ENCODE data around the gene ODAD4.

ODAD4 gene

DNA sequence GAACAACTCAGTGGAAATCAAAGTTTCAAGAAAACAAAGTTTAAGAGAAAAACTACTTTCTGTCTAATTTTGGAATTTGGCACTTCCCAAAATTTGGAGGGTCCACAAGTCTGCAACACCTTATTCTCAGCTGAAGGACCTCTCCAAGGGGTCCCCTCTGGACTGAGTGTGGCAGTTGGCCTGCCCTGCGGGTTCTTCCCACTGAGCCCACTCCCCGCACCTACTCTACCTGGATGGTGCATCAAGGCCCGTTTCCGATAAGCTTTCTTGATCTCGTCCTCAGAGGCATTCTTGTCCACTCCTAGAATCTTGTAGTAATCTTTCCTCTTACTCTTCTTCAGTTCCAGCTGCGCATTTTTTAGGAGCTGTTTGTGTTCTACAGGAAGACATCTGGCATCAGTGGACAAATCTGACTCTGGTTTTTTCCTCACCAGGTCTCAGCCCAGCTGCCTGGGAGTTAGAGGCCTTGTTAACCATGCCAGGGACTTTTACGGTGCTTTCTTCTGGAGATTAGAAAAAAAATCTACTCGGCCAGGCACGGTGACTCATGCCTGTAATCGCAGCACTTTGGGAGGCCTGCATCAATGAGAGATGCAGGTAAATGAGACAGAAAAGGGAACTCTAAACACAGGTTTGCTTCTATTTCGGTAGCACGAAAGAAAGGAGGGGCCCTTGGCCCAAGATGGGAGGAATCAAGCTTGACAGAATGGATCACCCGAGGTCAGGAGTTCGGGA lies 51.8 kb downstream of the ODAD4 start:
- peaks cover 6% of the 10 kb centered on the region; the same call in 1 of the 2 replicates for H3K79me2 ChIP-seq (ENCODE audit: low read length)
- peak overlapping the region; percentile 74 for H3K4me2 ChIP-seq (ENCODE audit: low read length)
- no peak overlapping the region for H2AFZ ChIP-seq (ENCODE audit: low read depth, low read length)
- TF ChIP-seq, protein P1, sequence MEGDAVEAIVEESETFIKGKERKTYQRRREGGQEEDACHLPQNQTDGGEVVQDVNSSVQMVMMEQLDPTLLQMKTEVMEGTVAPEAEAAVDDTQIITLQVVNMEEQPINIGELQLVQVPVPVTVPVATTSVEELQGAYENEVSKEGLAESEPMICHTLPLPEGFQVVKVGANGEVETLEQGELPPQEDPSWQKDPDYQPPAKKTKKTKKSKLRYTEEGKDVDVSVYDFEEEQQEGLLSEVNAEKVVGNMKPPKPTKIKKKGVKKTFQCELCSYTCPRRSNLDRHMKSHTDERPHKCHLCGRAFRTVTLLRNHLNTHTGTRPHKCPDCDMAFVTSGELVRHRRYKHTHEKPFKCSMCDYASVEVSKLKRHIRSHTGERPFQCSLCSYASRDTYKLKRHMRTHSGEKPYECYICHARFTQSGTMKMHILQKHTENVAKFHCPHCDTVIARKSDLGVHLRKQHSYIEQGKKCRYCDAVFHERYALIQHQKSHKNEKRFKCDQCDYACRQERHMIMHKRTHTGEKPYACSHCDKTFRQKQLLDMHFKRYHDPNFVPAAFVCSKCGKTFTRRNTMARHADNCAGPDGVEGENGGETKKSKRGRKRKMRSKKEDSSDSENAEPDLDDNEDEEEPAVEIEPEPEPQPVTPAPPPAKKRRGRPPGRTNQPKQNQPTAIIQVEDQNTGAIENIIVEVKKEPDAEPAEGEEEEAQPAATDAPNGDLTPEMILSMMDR (IDR thresholded peaks at IDR 0.05; ENCODE audit: low read depth, low read length), result no peak
- TF ChIP-seq EZH2phosphoT487 (IDR thresholded peaks at IDR 0.05; ENCODE audit: low read depth), result no peak
- H3K9me3 ChIP-seq (ENCODE audit: insufficient read depth, low read length), result no peaks in the 10 kb centered on the region
- peaks cover 66% of the 10 kb centered on the region for H3K4me1 ChIP-seq (ENCODE audit: low read length)
- H3K4me3 ChIP-seq (ENCODE audit: low read length), result peak overlapping the region; percentile 59
- H3K36me3 ChIP-seq (replicated peaks; ENCODE audit: low read depth, low read length), result peaks cover 55% of the 10 kb centered on the region
- peak overlapping the region; percentile 76 for H3K9ac ChIP-seq (ENCODE audit: low read length)
- no peaks in the 10 kb centered on the region for H3K27me3 ChIP-seq (ENCODE audit: low read depth, low read length)
- peak overlapping the region; percentile 99 for H3K27ac ChIP-seq (ENCODE audit: low read length)
- no peaks in the 10 kb centered on the region for H4K20me1 ChIP-seq (ENCODE audit: insufficient read depth, low read length)

DNA sequence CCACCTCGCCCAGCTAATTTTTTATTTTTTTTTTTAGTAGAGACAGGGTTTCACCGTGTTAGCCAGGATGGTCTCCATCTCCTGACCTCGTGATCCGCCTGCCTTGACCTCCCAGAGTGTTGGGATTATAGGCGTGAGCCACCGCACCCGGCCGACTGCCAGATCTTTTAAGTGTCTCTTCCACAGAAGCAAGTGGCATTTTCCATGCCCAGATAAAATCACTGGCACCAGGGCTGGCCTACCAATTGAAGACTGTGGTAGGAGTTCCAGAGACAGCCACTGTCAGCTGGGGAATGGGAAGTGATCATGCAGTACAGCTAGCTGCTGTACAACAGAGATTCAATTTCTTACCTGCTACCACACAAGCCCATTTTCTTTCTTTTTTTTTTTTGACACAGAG lies 54.0 kb downstream of the ODAD4 start:
- Histone ChIP-seq H3K79me2 (ENCODE audit: low read length) (peaks cover 6% of the 10 kb centered on the region; the same call in 1 of the 2 replicates), H3K4me1 (ENCODE audit: low read length) (peaks cover 70% of the 10 kb centered on the region), H3K4me3 (ENCODE audit: low read length) (no peak overlapping the region), H3K9ac (ENCODE audit: low read length) (peak overlapping the region; percentile 0; the same call in 1 of the 2 replicates), H3K36me3 (replicated peaks; ENCODE audit: low read depth, low read length) (peaks cover 66% of the 10 kb centered on the region), H4K20me1 (ENCODE audit: insufficient read depth, low read length) (no peaks in the 10 kb centered on the region), H3K27ac (ENCODE audit: low read length) (peak overlapping the region; percentile 99), H3K4me2 (ENCODE audit: low read length) (no peak overlapping the region), H3K9me3 (ENCODE audit: insufficient read depth, low read length) (no peaks in the 10 kb centered on the region), H3K27me3 (ENCODE audit: low read depth, low read length) (no peaks in the 10 kb centered on the region), H2AFZ (ENCODE audit: low read depth, low read length) (no peak overlapping the region)
- TF ChIP-seq, protein P1 (IDR thresholded peaks at IDR 0.05; ENCODE audit: low read depth, low read length), result no peak
- TF ChIP-seq EZH2phosphoT487 (IDR thresholded peaks at IDR 0.05; ENCODE audit: low read depth), result no peak

DNA sequence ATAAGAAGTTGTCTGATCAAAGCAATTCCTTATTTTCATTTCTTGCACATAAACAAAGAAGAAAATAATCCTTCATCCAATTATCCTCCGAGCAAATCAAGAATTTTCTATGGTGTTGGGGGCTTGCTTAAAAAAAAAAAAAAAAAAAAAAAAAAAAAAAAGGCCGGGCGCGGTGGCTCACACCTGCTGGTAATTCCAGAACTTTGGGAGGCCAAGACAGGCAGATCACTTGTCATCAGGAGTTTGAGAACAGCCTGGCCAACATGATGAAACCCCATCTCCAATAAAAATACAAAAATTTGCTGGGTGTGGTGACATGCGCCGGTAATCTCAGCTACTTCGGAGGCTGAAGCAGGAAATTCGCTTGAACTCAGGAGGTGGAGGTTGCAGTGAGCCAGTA lies 55.5 kb downstream of the ODAD4 start:
- TF ChIP-seq, protein P1 (IDR thresholded peaks at IDR 0.05; ENCODE audit: low read depth, low read length), result no peak
- TF ChIP-seq EZH2phosphoT487 (IDR thresholded peaks at IDR 0.05; ENCODE audit: low read depth), result no peak
- H3K27me3 ChIP-seq (ENCODE audit: low read depth, low read length), result no peaks in the 10 kb centered on the region
- no peak overlapping the region for H3K4me3 ChIP-seq (ENCODE audit: low read length)
- H3K4me2 ChIP-seq (ENCODE audit: low read length), result no peak overlapping the region
- peaks cover 66% of the 10 kb centered on the region for H3K4me1 ChIP-seq (ENCODE audit: low read length)
- peaks cover 6% of the 10 kb centered on the region; the same call in 1 of the 2 replicates for H3K79me2 ChIP-seq (ENCODE audit: low read length)
- H4K20me1 ChIP-seq (ENCODE audit: insufficient read depth, low read length), result no peaks in the 10 kb centered on the region
- H3K9me3 ChIP-seq (ENCODE audit: insufficient read depth, low read length), result no peaks in the 10 kb centered on the region
- peaks cover 64% of the 10 kb centered on the region for H3K36me3 ChIP-seq (replicated peaks; ENCODE audit: low read depth, low read length)
- H3K9ac ChIP-seq (ENCODE audit: low read length), result no peak overlapping the region
- H2AFZ ChIP-seq (ENCODE audit: low read depth, low read length), result no peak overlapping the region
- peak overlapping the region; percentile 99 for H3K27ac ChIP-seq (ENCODE audit: low read length)

DNA sequence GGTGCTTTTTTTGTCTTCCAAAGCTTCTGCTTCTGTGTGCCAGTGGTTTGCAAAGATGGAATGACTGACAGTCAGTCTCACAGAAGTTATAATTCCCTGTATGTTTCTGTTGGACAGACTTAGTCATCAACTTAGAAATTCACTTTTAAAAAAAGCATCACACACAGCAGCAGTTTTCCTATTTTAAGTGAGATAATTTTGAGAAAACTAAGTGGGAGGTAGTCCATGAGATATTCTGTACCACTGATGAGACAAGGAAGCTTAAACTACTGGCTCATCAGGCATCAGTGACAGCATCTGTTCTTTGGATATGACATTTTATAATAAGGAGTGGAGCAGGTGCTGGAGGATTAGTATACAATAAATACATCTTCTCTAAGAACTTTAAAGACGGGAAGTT lies 56.2 kb downstream of the ODAD4 start:
- no peak for TF ChIP-seq EZH2phosphoT487 (IDR thresholded peaks at IDR 0.05; ENCODE audit: low read depth)
- TF ChIP-seq, protein P1 (IDR thresholded peaks at IDR 0.05; ENCODE audit: low read depth, low read length), result no peak
- H3K27me3 ChIP-seq (ENCODE audit: low read depth, low read length), result no peaks in the 10 kb centered on the region
- no peak overlapping the region for H2AFZ ChIP-seq (ENCODE audit: low read depth, low read length)
- peak overlapping the region; percentile 51 for H3K27ac ChIP-seq (ENCODE audit: low read length)
- H3K9me3 ChIP-seq (ENCODE audit: insufficient read depth, low read length), result no peaks in the 10 kb centered on the region
- no peaks in the 10 kb centered on the region for H4K20me1 ChIP-seq (ENCODE audit: insufficient read depth, low read length)
- no peak overlapping the region for H3K4me3 ChIP-seq (ENCODE audit: low read length)
- no peak overlapping the region for H3K9ac ChIP-seq (ENCODE audit: low read length)
- H3K4me1 ChIP-seq (ENCODE audit: low read length), result peaks cover 59% of the 10 kb centered on the region
- peaks cover 2% of the 10 kb centered on the region; the same call in 1 of the 2 replicates for H3K79me2 ChIP-seq (ENCODE audit: low read length)
- H3K4me2 ChIP-seq (ENCODE audit: low read length), result no peak overlapping the region
- peaks cover 66% of the 10 kb centered on the region for H3K36me3 ChIP-seq (replicated peaks; ENCODE audit: low read depth, low read length)
